ENCODE results near the gene MMS22L.

MMS22L gene

DNA sequence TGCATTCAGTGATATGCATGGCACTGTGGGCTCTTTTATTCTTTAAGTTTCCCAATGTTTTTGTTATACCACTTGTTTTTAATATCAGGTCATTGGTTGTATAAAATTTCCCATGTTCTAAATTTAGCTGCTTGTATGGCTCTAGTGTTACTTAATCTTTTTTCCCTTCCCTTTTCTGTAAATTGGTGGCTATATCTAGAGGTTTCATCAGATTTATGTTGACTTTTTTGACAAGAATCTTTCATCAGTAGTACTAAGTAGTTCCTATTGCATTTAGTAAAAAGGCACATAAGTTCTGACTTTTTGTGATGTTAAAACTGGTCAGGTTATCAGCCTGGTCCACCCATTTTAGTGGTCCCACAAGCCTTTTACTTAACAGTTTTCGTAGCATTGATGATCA, 51.1 kb downstream of the MMS22L start:
- no peak for TF ChIP-seq FOXP2 (optimal IDR thresholded peaks at IDR 0.05; ENCODE audit: borderline replicate concordance, extremely low read depth, extremely low read length, insufficient read depth)

DNA sequence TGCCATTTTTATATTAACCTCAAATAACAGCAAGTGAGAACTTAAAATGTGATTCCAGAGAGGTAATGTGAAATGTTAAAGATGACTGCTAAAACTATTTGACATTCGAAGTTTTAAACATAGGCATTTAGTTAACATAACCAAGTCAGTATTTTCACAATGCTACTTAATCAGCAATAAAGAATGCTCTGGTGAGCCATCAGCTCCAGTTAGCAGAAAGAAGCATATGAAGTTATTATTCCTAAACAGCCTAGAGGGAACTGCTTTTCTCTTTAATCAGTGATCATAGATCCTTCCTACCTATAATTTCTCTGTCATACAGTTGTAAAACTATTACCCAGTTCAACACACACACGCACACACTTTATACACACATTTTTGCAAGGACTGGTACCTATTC, 60.1 kb downstream of the MMS22L start:
- TF ChIP-seq FOXP2 (optimal IDR thresholded peaks at IDR 0.05; ENCODE audit: borderline replicate concordance, extremely low read depth, extremely low read length, insufficient read depth) (no peak), TAF1 (IDR thresholded peaks at IDR 0.05; ENCODE audit: borderline replicate concordance, insufficient read depth, low read length) (no peak), SIN3A (IDR thresholded peaks at IDR 0.05; ENCODE audit: borderline replicate concordance, insufficient read depth, low read length) (no peak)
- TF ChIP-seq, protein P1, sequence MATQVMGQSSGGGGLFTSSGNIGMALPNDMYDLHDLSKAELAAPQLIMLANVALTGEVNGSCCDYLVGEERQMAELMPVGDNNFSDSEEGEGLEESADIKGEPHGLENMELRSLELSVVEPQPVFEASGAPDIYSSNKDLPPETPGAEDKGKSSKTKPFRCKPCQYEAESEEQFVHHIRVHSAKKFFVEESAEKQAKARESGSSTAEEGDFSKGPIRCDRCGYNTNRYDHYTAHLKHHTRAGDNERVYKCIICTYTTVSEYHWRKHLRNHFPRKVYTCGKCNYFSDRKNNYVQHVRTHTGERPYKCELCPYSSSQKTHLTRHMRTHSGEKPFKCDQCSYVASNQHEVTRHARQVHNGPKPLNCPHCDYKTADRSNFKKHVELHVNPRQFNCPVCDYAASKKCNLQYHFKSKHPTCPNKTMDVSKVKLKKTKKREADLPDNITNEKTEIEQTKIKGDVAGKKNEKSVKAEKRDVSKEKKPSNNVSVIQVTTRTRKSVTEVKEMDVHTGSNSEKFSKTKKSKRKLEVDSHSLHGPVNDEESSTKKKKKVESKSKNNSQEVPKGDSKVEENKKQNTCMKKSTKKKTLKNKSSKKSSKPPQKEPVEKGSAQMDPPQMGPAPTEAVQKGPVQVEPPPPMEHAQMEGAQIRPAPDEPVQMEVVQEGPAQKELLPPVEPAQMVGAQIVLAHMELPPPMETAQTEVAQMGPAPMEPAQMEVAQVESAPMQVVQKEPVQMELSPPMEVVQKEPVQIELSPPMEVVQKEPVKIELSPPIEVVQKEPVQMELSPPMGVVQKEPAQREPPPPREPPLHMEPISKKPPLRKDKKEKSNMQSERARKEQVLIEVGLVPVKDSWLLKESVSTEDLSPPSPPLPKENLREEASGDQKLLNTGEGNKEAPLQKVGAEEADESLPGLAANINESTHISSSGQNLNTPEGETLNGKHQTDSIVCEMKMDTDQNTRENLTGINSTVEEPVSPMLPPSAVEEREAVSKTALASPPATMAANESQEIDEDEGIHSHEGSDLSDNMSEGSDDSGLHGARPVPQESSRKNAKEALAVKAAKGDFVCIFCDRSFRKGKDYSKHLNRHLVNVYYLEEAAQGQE (IDR thresholded peaks at IDR 0.05; ENCODE audit: insufficient read depth in 1 of 2, low read depth in 2 of 2, low read length in 2 of 2) = no peak

DNA sequence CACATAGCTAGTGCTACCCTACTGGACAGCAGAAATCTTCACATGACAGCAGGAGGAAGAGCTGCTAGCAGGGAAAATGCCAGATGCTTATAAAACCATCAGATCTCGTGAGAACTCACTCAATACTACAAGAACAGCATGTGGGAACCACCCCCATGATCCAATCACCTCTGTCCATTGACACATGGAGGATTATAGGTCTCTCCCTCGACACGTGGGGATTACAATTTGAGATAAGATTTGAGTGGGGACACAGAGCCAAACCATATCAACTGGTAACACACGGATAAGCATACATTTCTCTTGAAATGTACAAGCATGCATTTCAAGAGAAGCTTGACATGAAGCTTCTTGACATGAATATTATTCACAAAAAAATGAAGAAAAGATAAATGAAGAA, 64.1 kb downstream of the MMS22L start:
- TF ChIP-seq SIN3A (IDR thresholded peaks at IDR 0.05; ENCODE audit: borderline replicate concordance, insufficient read depth, low read length) (no peak), TAF1 (IDR thresholded peaks at IDR 0.05; ENCODE audit: borderline replicate concordance, insufficient read depth, low read length) (no peak), POLR2AphosphoS5 (IDR thresholded peaks at IDR 0.05; ENCODE audit: low read depth, low read length) (no peak), FOXP2 (optimal IDR thresholded peaks at IDR 0.05; ENCODE audit: borderline replicate concordance, extremely low read depth, extremely low read length, insufficient read depth) (no peak)
- TF ChIP-seq, protein P1 (IDR thresholded peaks at IDR 0.05; ENCODE audit: insufficient read depth in 1 of 2, low read depth in 2 of 2, low read length in 2 of 2) = no peak

DNA sequence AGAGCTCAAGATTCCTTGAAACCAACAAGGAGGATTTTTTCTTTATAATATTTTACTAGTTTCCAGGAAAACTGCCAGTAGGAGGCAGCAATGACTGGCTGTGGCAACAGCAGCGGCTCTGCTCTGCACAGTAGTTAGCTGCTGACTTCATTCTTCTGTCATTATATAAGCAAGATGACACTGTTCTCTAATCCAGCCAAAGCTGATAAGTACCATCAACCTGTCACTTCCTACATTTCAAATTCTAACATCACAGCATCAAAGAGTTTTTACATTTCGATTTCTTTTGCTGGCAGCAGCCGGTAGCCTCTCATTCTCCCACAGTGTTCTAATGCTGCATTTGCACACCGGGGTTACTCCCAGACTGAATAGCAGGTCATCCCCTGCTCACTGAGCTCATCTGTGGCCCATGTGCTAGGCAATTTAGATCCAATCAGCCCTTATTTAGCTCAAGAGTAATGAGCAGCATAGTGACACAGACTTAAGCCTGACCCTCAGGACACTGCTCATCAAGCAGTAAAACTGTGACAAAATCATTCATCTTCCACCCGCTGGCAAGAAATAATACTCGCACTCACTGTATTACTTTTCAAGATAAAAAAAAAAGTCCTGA, 67.8 kb downstream of the MMS22L start:
- TF ChIP-seq TAF1 (IDR thresholded peaks at IDR 0.05; ENCODE audit: borderline replicate concordance, insufficient read depth, low read length) (no peak), SIN3A (IDR thresholded peaks at IDR 0.05; ENCODE audit: borderline replicate concordance, insufficient read depth, low read length) (no peak), FOXP2 (optimal IDR thresholded peaks at IDR 0.05; ENCODE audit: borderline replicate concordance, extremely low read depth, extremely low read length, insufficient read depth) (no peak), POLR2AphosphoS5 (IDR thresholded peaks at IDR 0.05; ENCODE audit: low read depth, low read length) (no peak)
- TF ChIP-seq, protein P1 (IDR thresholded peaks at IDR 0.05; ENCODE audit: insufficient read depth in 1 of 2, low read depth in 2 of 2, low read length in 2 of 2) = no peak

DNA sequence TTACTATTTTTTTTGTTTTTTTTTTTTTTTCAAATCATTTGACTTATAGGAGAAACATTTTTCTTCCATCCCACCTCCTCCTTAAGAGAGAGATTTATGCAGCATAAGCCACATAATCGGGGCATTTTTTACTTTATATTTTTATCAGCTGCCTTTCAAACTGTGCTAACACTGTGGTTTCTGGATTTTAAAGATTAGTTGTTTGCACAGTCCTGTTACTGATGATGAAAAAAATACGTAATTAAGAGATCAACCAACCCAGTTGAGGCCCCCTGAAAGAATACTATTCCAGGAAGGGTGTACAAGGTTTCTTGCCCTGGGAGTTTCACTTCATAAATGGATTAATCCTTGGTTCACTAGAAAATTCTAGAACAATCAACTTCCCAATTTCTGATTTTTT, 68.3 kb downstream of the MMS22L start:
- TF ChIP-seq FOXP2 (optimal IDR thresholded peaks at IDR 0.05; ENCODE audit: borderline replicate concordance, extremely low read depth, extremely low read length, insufficient read depth) = no peak
- TF ChIP-seq TAF1 (IDR thresholded peaks at IDR 0.05; ENCODE audit: borderline replicate concordance, insufficient read depth, low read length) = no peak
- no peak for TF ChIP-seq SIN3A (IDR thresholded peaks at IDR 0.05; ENCODE audit: borderline replicate concordance, insufficient read depth, low read length)
- TF ChIP-seq, protein P1 (IDR thresholded peaks at IDR 0.05; ENCODE audit: insufficient read depth in 1 of 2, low read depth in 2 of 2, low read length in 2 of 2) = no peak
- no peak for TF ChIP-seq POLR2AphosphoS5 (IDR thresholded peaks at IDR 0.05; ENCODE audit: low read depth, low read length)

Measured in PFSK-1 (cell line).